Activated CD8-positive, alpha-beta T cell treated with anti-CD3 and anti-CD28 coated beads, Interleukin-2, amount 10 ng/mL, durations not matched to agents 7 days and 5 days (primary cell): Measurements from ENCODE around the gene GNB1. TPM values are rescaled to one million over a fixed set of nuclear protein-coding genes. Genes with fewer than 3 reads are reported as not detected.

ENCODE experiments used
- ATAC-seq: fragments of 150-1000 bp; cut with Tn5 transposase; one replicate; pipeline ENCODE4 v1.10.0; 2021; ENCODE audit warnings: moderate library complexity
- CTCF ChIA-PET: fragments of 350-600 bp; sonication (Branson Sonifier 250); formaldehyde crosslinking; loops from one replicate; lab custom pipeline; 2021; ENCODE audit warnings: antibody characterized with exemption; lab: Charles Lee
- POLR2A ChIA-PET: fragments of 350-600 bp; sonication (Branson Sonifier 250); formaldehyde crosslinking; loops from one replicate; lab custom pipeline; 2021; ENCODE audit warnings: antibody characterized with exemption; lab: Charles Lee
- DNase-seq: peaks from one replicate; pipeline ENCODE4 v3.0.0-alpha.2; 2020
- H3K27ac Mint-ChIP-seq: one replicate; pipeline ENCODE4 v1.8.0; 2021; ENCODE audit warnings: mild to moderate bottlenecking, mixed read lengths
- H3K27me3 Mint-ChIP-seq: one replicate; pipeline ENCODE4 v1.8.0; 2021; ENCODE audit warnings: low read depth, mixed read lengths
- H3K36me3 Mint-ChIP-seq: one replicate; pipeline ENCODE4 v1.8.0; 2021; ENCODE audit warnings: low read depth, mixed read lengths
- H3K4me1 Mint-ChIP-seq: one replicate; pipeline ENCODE4 v1.8.0; 2021; ENCODE audit warnings: low read depth, mixed read lengths
- H3K4me3 Mint-ChIP-seq: one replicate; pipeline ENCODE4 v1.8.0; 2021; ENCODE audit warnings: mild to moderate bottlenecking, mixed read lengths
- H3K9me3 Mint-ChIP-seq: one replicate; pipeline ENCODE4 v1.8.0; 2022; ENCODE audit warnings: mixed read lengths; ENCODE audit not compliant: insufficient read depth
- total RNA-seq, 2 experiments: library from RNA; stranded (reverse); gene quantifications; one replicate each; pipeline ENCODE4 v1.2.3, GENCODE V29; 2021

GNB1 gene
- total RNA-seq, 2 experiments from 2014 or later: 398 TPM

- Mint-ChIP-seq H3K4me1 (peaks cover 45% of the 10 kb centered on the region), H3K9me3 (peaks cover 5% of the 10 kb centered on the region), H3K27ac (peak overlapping the region; percentile 31)
Observed at GRCh38 chr1:1775327-1776226, 115.3 kb downstream of the GNB1 start.

DNA sequence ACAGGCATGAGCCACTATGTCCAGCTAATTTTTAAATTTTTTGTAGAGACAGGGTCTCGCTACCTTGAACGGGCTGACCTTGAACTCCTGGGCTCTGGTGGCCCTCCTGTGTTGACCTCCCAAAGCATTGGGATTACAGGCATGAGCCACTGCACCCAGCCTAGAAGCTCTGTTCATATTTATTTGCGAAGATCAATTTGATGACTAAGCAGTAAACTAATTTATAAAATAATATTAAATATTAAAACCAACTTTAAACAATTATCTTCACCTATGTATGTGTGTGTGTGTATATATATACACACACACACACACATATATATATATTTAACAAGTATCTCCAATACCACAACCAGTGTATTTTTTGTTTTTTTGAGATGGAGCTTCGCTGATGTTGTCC lies 117.0 kb downstream of the GNB1 start:
- peaks cover 46% of the 10 kb centered on the region for H3K36me3 Mint-ChIP-seq

More at GRCh38 chr1:1775327-1776226, 115.3 kb downstream of the GNB1 start:
- ChIA-PET POLR2A (no interaction called here), CTCF (interaction anchor here (0.9 to 2.0 kb wide), 3 partner anchors 14 to 270 kb away, joined by 3 to 9 read pairs (median 3); no protein-coding TSS in a partner anchor)
- peak overlapping the region; percentile 17 for H3K4me3 Mint-ChIP-seq
- no peaks in the 10 kb centered on the region for H3K27me3 Mint-ChIP-seq
- H3K36me3 Mint-ChIP-seq: peaks cover 38% of the 10 kb centered on the region
- DNase-seq (no peak), ATAC-seq (no peak)

DNA sequence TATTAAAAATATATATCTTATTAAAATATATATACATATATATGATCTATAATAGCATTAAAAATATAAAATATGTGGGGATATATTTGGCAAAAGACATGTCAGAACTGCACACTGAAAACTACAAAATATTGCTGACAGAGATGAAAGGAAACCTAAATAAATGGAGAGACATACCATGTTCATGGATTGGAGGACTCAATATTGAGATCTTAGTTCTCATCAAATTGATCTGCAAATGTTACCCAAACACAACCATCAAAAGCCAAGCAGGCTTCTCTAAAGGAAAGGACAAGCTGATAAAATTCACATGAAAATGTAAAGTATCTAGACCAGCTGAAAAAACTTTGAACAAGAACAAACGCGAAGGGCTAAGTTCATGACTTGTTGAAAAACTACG lies 119.8 kb downstream of the GNB1 start:
- ChIA-PET POLR2A (no interaction called here), CTCF (no interaction called here)
- ATAC-seq (no peak), DNase-seq (no peak)
- peaks cover 24% of the 10 kb centered on the region for H3K4me1 Mint-ChIP-seq
- H3K4me3 Mint-ChIP-seq: no peak overlapping the region
- no peak overlapping the region for H3K27ac Mint-ChIP-seq
- H3K27me3 Mint-ChIP-seq: no peaks in the 10 kb centered on the region
- peaks cover 63% of the 10 kb centered on the region for H3K36me3 Mint-ChIP-seq
- peaks cover 8% of the 10 kb centered on the region for H3K9me3 Mint-ChIP-seq

More for the DNA sequence above, 117.0 kb downstream of the GNB1 start:
- H3K4me3 Mint-ChIP-seq: no peak overlapping the region
- POLR2A ChIA-PET: interaction anchor here (1.0 kb wide), 1 partner anchor 16 kb away, joined by 5 read pairs; no protein-coding TSS in a partner anchor
- no peak overlapping the region for H3K27ac Mint-ChIP-seq
- no peak for DNase-seq
- ATAC-seq: no peak
- H3K9me3 Mint-ChIP-seq: peaks cover 8% of the 10 kb centered on the region
- H3K27me3 Mint-ChIP-seq: no peaks in the 10 kb centered on the region
- CTCF ChIA-PET: interaction anchor here (1.0 kb wide), 1 partner anchor 132 kb away, joined by 3 read pairs; no protein-coding TSS in a partner anchor
- H3K4me1 Mint-ChIP-seq: peaks cover 29% of the 10 kb centered on the region

GRCh38 chr1:1770102-1770501 lies 120.8 kb downstream of the GNB1 start:
- no peak overlapping the region for H3K27ac Mint-ChIP-seq
- POLR2A ChIA-PET: no interaction called here
- H3K9me3 Mint-ChIP-seq: peaks cover 8% of the 10 kb centered on the region
- H3K36me3 Mint-ChIP-seq: peaks cover 56% of the 10 kb centered on the region
- no peak for DNase-seq
- no peak overlapping the region for H3K4me3 Mint-ChIP-seq
- ATAC-seq: no peak
- H3K27me3 Mint-ChIP-seq: no peaks in the 10 kb centered on the region
- H3K4me1 Mint-ChIP-seq: peaks cover 14% of the 10 kb centered on the region
- CTCF ChIA-PET: no interaction called here

- DNase-seq (no peak), ATAC-seq (no peak)
- H3K27me3 Mint-ChIP-seq: no peaks in the 10 kb centered on the region
- ChIA-PET POLR2A (no interaction called here), CTCF (interaction anchor here (0.7 to 0.8 kb wide), 2 partner anchors 137 to 141 kb away, joined by 3 read pairs; no protein-coding TSS in a partner anchor)
- H3K9me3 Mint-ChIP-seq: peaks cover 8% of the 10 kb centered on the region
- no peak overlapping the region for H3K4me3 Mint-ChIP-seq
- H3K4me1 Mint-ChIP-seq: peaks cover 12% of the 10 kb centered on the region
- peaks cover 53% of the 10 kb centered on the region for H3K36me3 Mint-ChIP-seq
- H3K27ac Mint-ChIP-seq: no peak overlapping the region
Observed at GRCh38 chr1:1768249-1768992, 122.5 kb downstream of the GNB1 start.

GRCh38 chr1:1764876-1765470 lies 125.9 kb downstream of the GNB1 start:
- no peak for ATAC-seq
- Mint-ChIP-seq H3K36me3 (peaks cover 48% of the 10 kb centered on the region), H3K4me1 (peaks cover 9% of the 10 kb centered on the region), H3K27ac (no peak overlapping the region), H3K27me3 (no peaks in the 10 kb centered on the region), H3K9me3 (peaks cover under 1% of the 10 kb centered on the region), H3K4me3 (no peak overlapping the region)
- POLR2A ChIA-PET: no interaction called here
- CTCF ChIA-PET: no interaction called here
- no peak for DNase-seq

GRCh38 chr1:1763657-1764621 lies 126.9 kb downstream of the GNB1 start:
- H3K27me3 Mint-ChIP-seq: no peaks in the 10 kb centered on the region
- peaks cover 48% of the 10 kb centered on the region for H3K36me3 Mint-ChIP-seq
- ATAC-seq (no peak), DNase-seq (no peak)
- POLR2A ChIA-PET: no interaction called here
- H3K9me3 Mint-ChIP-seq: no peaks in the 10 kb centered on the region
- no peak overlapping the region for H3K27ac Mint-ChIP-seq
- H3K4me3 Mint-ChIP-seq: no peak overlapping the region
- H3K4me1 Mint-ChIP-seq: peaks cover 9% of the 10 kb centered on the region
- CTCF ChIA-PET: no interaction called here

- Mint-ChIP-seq H3K9me3 (no peaks in the 10 kb centered on the region), H3K27ac (no peak overlapping the region), H3K4me1 (peaks cover under 1% of the 10 kb centered on the region), H3K36me3 (peaks cover 35% of the 10 kb centered on the region), H3K4me3 (no peak overlapping the region), H3K27me3 (no peaks in the 10 kb centered on the region)
- no peak for ATAC-seq
- ChIA-PET CTCF (no interaction called here), POLR2A (no interaction called here)
- no peak for DNase-seq
Observed at GRCh38 chr1:1761504-1762376, 129.1 kb downstream of the GNB1 start.

DNA sequence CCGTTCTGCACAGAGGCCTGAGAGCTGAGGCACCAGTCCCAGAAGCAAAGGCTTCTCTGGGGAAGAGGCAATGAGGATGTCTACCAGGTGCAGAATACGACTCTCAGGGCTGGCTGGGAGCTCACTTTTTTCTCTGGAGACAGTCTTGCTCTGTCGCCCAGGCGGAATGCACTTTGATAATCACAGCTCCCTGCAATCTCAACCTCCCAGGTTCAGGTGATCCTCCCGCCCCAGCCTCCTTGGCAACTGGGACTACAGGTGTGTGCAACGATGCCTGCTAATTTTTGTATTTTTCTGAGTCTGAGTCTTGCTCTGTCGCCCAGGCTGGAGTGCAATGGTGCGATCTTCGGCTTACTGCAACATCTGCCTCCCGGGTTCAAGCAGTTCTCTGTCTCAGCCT lies 130.2 kb downstream of the GNB1 start:
- ChIA-PET POLR2A (no interaction called here), CTCF (no interaction called here)
- Mint-ChIP-seq H3K36me3 (peaks cover 37% of the 10 kb centered on the region), H3K27ac (no peak overlapping the region), H3K27me3 (no peaks in the 10 kb centered on the region), H3K9me3 (no peaks in the 10 kb centered on the region), H3K4me1 (no peaks in the 10 kb centered on the region), H3K4me3 (no peak overlapping the region)
- no peak for DNase-seq
- ATAC-seq: no peak

DNA sequence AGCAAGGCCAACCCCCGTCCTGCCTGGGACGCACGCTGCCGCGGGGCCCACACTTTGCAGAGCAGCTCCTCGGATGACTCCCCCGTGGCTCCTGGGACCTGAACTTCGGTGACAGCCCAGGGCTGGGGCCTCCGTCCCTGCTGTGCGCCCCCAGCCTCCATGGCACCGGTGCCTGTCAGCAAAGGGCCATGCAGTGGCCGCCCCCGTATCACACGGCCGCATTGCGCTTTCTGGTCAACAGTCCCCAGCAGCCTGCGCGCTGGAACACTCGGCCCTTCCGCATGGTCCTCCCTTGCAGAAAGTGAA lies 130.6 kb downstream of the GNB1 start:
- CTCF ChIA-PET: no interaction called here
- ATAC-seq (no peak), DNase-seq (no peak)
- H3K4me3 Mint-ChIP-seq: no peak overlapping the region
- H3K27ac Mint-ChIP-seq: no peak overlapping the region
- H3K4me1 Mint-ChIP-seq: no peaks in the 10 kb centered on the region
- POLR2A ChIA-PET: no interaction called here
- no peaks in the 10 kb centered on the region for H3K27me3 Mint-ChIP-seq
- H3K9me3 Mint-ChIP-seq: no peaks in the 10 kb centered on the region
- H3K36me3 Mint-ChIP-seq: peaks cover 37% of the 10 kb centered on the region
